HG02610 (cell line): ENCODE measurements around the gene NEDD8.

Experiments
- ATAC-seq: cut with Tn5 transposase; IDR thresholded peaks from one replicate; pipeline ENCODE4 v1.9.1; 2021; ENCODE audit warnings: mild to moderate bottlenecking, moderate library complexity; ENCODE audit not compliant: unreplicated experiment

The NEDD8 gene

DNA sequence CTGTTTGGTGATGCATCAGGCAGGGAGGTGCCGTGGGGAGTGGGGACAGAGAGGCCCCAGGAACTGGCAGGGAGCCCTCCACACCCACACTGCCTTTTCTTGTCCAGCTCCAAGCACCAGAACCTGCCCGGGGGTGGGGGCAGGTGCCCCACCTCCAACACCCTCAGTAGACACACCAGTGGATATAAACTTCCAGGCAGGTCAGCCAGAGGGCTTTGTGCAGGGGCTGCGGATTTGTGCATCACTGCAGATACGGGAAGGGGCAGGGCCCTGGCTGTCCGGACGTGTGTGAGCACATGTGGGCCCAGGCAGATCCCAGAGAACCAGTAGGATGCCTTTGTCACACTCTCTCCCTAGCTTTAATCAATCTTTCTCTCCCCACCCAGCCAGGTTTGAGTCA, 32.1 kb upstream of the NEDD8 start:
- no peak for ATAC-seq

DNA sequence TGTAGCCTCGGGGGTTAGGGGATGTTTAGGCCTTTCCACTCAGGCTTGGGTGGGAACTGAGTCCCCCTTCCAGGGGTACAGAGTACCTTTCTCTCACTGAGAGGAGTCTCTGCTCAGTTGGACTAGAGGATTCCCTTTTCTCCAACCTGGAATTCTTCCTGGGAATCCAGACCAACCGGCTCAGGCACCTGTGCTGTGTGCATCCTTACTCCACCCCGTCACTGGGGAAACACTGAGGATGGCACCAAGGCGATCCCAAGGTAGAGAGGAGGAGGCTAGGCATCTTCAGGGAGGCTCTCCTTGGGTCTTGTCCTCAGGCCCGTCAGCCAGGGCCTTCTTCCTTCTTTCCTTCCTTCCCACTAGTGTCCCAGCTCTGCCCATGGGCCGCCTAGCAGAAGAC, 31.7 kb upstream of the NEDD8 start:
- ATAC-seq: no peak

DNA sequence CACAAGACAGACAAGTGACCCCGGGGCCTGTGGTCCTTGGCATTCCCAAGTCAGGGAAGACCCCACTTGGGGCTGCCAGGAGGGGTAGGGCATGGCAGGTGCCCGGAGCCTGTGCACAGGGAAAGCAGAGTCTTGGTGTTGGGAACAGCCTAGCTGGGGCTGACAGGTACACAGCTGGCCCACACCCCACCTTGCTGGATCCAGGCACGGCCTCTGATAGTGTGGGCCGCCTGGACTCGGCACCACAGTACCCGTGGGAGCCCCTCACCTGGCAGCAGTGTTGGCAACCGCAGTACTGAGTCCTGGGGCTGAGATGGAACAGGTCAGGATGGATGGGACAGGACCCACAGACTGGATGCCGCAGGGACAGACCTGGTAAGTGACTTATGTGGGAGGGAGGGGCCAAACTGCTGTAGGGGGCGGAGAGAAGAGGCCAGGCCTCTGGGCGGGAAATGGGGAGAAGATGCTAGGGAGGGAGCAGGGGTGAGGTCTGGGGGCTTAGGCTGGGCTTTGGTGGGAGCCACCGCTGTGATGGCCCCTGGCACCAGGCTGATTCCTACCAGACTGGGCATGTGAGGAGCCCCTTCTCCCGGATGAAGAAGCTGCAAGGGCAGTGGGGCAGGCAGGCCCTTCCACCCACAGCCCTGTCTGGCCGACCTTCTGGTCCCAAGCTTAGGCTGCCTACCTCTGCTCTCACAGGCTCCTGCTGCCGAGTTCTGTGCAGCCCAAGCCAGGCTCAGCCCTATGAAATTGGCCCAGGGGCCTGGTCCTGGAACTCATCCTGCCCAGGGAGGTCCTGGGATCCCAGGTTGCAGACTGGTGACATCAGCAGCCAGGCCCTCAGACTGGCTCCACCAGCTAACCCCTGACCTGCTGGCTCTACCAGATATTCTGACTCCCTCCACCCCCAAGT, 30.9 kb upstream of the NEDD8 start, which contains the start of gene TGM1:
TGM1 (minus strand) TSS at position 357 of the 913 bp plus-strand sequence. CDS start 825 bp downstream, outside the sequence.
- no peak for ATAC-seq

DNA sequence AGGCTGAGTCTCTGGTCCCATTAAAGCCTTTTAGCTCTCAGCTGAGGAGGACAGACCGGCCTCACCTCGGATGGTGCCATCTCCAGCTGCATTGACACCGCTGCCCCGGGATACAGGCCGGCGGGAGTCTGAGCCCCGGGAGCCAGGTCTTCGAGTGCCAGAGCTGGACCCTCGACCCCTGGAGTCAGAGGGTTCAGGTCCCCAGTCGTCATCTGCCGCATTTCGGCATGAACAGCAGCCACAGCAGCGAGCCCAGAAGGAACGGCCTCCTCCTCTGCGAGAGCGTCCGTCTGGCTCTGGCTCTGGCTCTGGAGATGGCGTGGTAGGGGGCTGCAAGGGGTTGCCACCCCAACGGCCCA, 29.8 kb upstream of the NEDD8 start:
- no peak for ATAC-seq

DNA sequence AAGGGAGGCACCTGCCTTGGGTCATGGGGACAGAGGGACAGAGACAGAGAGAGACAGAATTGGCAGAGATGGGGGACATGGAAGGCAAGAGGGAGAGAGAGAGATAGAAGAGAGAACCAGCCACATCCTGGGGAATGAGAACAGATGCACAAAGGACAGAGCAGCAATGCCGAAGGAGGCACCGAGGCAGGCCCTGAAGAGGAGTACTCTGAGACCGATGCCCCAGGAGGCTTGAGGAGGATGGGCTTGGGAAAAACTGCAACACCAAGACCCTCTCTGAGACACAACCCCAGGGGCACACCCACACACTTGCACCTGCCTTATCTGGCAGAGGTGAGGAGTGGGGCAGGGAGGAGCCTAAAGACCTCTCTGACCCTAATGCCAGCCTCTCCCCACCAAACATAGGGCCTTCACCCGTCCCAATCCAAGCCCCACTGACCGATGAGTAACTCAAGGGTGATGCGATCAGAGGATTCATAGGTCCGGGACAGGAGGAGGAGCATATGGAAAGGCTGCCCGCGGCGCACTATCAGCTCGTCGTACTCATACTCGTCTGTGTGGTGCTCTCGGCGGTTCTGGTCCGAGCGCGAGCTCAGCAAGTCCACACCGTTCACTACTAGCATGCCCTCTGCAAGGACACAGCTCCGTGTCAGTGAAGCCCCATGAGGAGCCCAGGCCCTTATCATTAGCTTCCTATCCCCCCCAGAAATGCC, 29.2 kb upstream of the NEDD8 start:
- ATAC-seq: no peak

GRCh38 chr14:24260780-24261157, 28.6 kb upstream of the NEDD8 start:
- ATAC-seq: no peak

DNA sequence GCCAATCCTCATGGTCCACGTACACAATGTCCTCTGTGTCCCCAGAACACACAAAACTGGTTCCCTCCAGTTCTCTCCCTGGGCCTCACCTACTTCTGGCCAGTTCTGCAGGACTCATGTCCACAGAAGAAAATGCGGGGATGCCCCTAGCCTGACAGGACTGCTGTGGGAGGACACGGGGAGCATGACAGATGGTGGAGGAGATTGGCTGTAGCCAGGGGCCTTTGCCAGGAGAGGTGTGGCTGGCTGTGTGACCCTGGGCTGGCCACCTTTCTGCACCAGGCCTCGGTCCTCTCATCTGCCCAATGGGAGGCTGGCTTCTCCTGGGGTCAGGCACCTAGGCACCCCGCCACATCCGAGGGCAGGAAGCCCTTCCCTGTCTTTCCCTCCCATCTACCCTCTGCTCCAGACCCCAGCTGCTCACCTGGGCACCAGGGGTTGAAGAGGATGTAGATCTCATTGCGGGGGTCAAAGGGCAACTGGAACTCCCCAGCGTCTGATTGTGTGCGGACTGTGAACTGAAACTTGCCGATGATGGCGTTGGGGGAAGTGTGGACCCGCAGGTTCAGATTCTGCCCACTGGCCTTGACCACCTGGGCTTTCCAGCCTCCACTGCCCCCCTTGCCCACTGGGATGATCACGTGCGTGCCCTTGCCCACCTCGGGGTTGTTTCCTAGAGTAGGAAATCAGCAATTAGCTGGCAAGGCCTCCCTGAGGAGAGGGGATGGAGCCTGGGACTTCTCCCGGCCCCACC, 28.0 kb upstream of the NEDD8 start:
- ATAC-seq: no peak

DNA sequence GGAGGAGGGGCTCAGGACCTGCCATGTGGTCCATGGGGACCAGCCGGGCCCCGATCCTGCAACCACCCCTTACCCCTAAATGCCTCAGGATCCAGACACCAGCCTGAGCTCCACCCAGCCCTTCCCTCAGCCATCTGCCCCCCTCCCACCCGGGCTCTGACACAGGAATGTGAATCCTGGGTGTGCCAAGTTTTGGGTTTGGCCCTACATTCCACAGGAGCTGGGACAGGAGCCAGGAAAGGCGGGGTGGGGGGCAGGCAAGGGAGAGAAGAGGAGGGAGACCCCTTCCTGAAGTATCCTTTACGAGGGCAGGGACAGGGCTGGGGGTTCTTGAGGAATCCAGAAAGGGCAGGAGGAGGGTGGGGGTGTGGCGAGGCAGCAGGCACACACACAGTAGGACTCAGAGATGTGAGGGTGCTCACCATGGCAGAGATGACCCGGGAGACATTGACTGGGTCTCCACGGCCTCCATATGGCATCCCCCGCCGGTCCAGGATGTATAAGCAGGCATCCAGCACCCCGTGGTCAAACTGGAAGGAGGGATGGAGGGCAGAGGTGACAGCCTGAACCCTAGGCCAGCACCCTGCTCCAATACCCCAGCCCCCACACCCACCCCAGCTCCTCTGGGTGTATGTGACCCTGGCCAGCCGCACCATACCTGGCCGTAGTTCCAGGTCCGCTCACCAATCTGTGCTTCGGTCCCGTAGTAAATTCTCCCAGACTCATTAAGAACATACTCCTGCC, 27.3 kb upstream of the NEDD8 start:
- ATAC-seq: no peak

GRCh38 chr14:24258548-24259265, 26.5 kb upstream of the NEDD8 start:
- no peak for ATAC-seq

GRCh38 chr14:24258119-24258518, 26.0 kb upstream of the NEDD8 start:
- no peak for ATAC-seq

- no peak for ATAC-seq
These were observed 24.8 kb upstream of the NEDD8 start for GRCh38 chr14:24256960-24257359.

DNA sequence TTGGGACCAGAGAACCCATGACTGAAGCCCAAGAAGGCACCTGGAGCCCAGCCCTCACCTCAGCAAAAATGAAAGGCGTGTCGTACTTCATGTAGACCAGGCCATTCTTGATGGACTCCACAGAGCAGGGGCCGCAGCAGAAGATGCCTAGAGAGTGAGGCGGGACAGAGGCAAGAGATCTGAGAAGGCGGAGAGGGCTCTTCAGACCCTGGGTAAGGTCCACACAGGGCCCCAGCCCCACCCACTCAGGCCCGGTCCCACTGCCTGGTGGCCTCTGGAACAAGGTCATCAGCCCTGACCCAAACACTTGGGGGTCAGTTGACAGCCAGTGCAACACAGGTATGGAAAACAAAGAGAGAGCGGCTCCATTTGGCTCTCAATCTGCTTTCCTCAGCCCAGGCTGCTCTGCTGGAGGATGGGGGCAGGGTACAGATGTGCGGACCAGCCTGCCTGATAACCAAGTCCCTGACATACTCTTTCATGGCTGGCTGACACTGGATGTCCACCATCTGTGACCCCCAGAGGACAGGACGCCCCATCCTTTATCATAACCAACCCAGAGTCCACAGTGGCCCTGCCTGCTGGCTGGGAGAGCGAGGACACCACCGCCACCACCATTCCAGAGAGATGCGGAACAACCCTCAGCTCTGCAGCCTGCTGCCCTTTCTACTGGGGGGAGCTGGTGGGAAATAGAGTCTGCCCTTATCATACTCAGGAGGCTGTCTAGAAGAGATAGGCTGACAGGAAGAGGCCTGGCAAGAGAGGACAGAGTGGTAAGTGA, 24.0 kb upstream of the NEDD8 start:
- ATAC-seq: no peak

GRCh38 chr14:24255438-24255837, 23.3 kb upstream of the NEDD8 start:
- no peak for ATAC-seq

DNA sequence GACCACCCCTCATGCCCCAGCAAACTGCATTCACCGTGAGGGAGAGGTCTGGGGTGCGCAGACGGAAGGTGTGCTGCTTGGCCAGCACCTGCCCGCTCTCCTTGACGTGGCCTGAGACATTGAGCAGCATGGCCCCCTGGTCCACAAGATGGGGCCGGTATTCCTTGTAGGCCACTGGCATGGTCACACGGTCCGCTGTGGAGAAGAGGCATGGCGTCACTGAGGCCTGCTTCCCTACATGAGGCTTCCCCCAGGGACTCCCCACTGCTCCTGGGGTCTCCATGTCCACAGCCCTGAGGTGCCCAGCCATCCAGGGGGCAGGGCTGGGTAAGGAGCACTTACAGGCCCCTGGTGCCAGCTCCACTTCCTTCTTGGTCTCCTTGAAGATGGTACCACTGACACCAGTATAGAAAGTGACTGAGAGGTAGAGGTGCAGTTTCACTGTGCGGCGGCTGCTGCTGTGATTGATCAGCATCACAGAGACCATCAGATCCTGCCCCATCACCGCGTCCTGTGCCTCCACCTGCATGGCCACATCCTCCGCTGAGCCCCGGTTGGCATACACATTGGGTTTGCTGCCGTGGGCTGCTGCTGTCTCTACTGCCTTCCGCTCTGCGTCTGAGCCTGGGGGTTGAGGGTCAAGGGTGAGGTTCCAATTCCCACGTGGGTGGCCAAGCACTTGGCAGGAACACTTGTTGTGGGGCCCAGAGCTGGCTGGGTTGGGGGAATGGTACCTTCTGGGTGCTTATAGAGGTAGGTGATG, 22.6 kb upstream of the NEDD8 start:
- no peak for ATAC-seq

GRCh38 chr14:24253936-24254335, 21.8 kb upstream of the NEDD8 start:
- ATAC-seq: no peak

GRCh38 chr14:24252289-24253124, 20.3 kb upstream of the NEDD8 start:
- ATAC-seq: no peak

DNA sequence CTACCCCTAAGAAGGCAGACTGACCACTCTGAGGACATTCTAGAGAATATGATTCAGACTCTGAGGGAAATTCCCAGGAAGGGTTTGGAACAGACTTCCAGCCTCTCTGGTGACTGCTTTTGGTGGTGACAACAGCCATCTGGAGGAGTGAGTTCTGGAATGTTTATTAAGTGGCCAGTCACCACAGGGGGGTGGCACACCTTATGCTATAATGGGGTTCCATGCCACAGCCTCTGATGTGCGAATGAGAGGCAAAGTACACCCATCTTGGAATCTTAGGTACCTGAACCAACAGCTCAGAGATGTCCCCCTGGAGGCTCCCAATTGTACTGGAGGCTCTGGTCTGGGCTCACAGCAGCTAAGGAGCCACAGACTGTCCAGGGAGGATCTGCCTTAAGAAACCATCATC, 19.7 kb upstream of the NEDD8 start:
- ATAC-seq: no peak

DNA sequence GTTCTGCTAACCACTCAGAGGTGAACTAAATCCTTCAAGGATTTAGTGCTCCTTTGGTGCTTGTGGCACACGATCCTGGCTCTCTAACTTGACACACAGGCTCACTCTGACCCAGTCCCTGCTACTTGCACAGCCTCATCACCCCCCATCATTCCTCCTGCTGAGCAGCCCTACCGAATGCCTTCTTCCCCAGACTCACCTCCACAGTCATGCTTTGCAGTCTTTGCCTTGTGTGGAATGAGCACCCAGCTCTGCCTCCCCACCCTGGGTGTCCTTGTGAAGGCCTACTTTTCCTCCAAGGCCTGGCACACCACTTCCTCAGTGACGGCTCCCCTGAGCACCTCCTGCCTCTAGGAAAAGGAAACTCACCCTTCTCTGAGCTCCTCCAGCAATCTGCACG, 18.2 kb upstream of the NEDD8 start:
- no peak for ATAC-seq
